Activated B cell treated with CpG ODN at 0.5 μM for 24 hours (primary cell): ENCODE results near the gene CDC42BPA. TPM values are rescaled to one million over a fixed set of nuclear protein-coding genes. Genes with fewer than 3 reads are reported as not detected.
"Not testable (repeated sequence)": the region's sequence is repeated elsewhere in the genome, so short reads cannot be mapped to it uniquely, and the experiment has no call there.

Experiments
- ATAC-seq: fragments of 200-7000 bp; cut with Tn5 transposase; one replicate; pipeline ENCODE4 v1.10.0; 2021; ENCODE audit warnings: low read depth, mild to moderate bottlenecking, moderate library complexity
- CTCF ChIA-PET: fragments of 350-600 bp; sonication (Branson Sonifier 250); formaldehyde crosslinking; loops from one replicate; lab custom pipeline; 2021; ENCODE audit warnings: antibody characterized with exemption; lab: Charles Lee
- POLR2A ChIA-PET: fragments of 350-600 bp; sonication (Branson Sonifier 250); formaldehyde crosslinking; loops from one replicate; lab custom pipeline; 2021; ENCODE audit warnings: antibody characterized with exemption; lab: Charles Lee
- DNase-seq: peaks from one replicate; pipeline ENCODE4 v3.0.0; 2022
- H3K27ac Mint-ChIP-seq: one replicate; pipeline ENCODE4 v1.8.0; 2020; ENCODE audit warnings: mixed read lengths
- H3K27me3 Mint-ChIP-seq: one replicate; pipeline ENCODE4 v1.8.0; 2021; ENCODE audit warnings: mixed read lengths
- H3K36me3 Mint-ChIP-seq: one replicate; pipeline ENCODE4 v1.8.0; 2021; ENCODE audit warnings: low read depth, mixed read lengths
- H3K4me1 Mint-ChIP-seq: one replicate; pipeline ENCODE4 v1.8.0; 2021; ENCODE audit warnings: mixed read lengths
- H3K4me3 Mint-ChIP-seq: one replicate; pipeline ENCODE4 v1.8.0; 2020; ENCODE audit warnings: mild to moderate bottlenecking, mixed read lengths
- H3K9me3 Mint-ChIP-seq: one replicate; pipeline ENCODE4 v1.8.0; 2020; ENCODE audit warnings: mixed read lengths
- intact Hi-C: fragments of 100-400 bp; cut with micrococcal nuclease; formaldehyde crosslinking; loops from one replicate; pipeline ENCODE4 v1.15.1; 2024
- total RNA-seq: library from RNA; stranded (reverse); gene quantifications from 2 replicates; pipeline ENCODE4 v1.2.3, GENCODE V29; 2022
- TF ChIP-seq, protein P1 (sequence below): fragments of 200-600 bp; IDR thresholded peaks from one replicate; pipeline ENCODE4 v1.8.0; 2022; ENCODE audit warnings: antibody characterized with exemption, mild to moderate bottlenecking

The CDC42BPA gene
- total RNA-seq, 1 donor from 2014 or later: 0.29 TPM

GRCh38 chr1:227009937-227010336 lies 308.4 kb downstream of the CDC42BPA start:
- intact Hi-C loops: no loop called here
- H3K36me3 Mint-ChIP-seq: no peaks in the 10 kb centered on the region
- DNase-seq (no peak), ATAC-seq (no peak)
- CTCF ChIA-PET: no interaction called here
- no peak overlapping the region for H3K4me3 Mint-ChIP-seq
- H3K27ac Mint-ChIP-seq: no peak overlapping the region
- H3K9me3 Mint-ChIP-seq: no peaks in the 10 kb centered on the region
- TF ChIP-seq, protein P1, sequence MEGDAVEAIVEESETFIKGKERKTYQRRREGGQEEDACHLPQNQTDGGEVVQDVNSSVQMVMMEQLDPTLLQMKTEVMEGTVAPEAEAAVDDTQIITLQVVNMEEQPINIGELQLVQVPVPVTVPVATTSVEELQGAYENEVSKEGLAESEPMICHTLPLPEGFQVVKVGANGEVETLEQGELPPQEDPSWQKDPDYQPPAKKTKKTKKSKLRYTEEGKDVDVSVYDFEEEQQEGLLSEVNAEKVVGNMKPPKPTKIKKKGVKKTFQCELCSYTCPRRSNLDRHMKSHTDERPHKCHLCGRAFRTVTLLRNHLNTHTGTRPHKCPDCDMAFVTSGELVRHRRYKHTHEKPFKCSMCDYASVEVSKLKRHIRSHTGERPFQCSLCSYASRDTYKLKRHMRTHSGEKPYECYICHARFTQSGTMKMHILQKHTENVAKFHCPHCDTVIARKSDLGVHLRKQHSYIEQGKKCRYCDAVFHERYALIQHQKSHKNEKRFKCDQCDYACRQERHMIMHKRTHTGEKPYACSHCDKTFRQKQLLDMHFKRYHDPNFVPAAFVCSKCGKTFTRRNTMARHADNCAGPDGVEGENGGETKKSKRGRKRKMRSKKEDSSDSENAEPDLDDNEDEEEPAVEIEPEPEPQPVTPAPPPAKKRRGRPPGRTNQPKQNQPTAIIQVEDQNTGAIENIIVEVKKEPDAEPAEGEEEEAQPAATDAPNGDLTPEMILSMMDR: no peak
- H3K27me3 Mint-ChIP-seq: peaks cover 3% of the 10 kb centered on the region
- H3K4me1 Mint-ChIP-seq: no peaks in the 10 kb centered on the region
- POLR2A ChIA-PET: no interaction called here

- DNase-seq (no peak), ATAC-seq (no peak)
- POLR2A ChIA-PET: interaction anchor here (0.6 kb wide), 1 partner anchor 119 kb away, joined by 4 read pairs; no protein-coding TSS in a partner anchor
- H3K9me3 Mint-ChIP-seq: no peaks in the 10 kb centered on the region
- TF ChIP-seq, protein P1: no peak
- H3K4me3 Mint-ChIP-seq: no peak overlapping the region
- no peaks in the 10 kb centered on the region for H3K36me3 Mint-ChIP-seq
- H3K27me3 Mint-ChIP-seq: peaks cover 3% of the 10 kb centered on the region
- no peaks in the 10 kb centered on the region for H3K4me1 Mint-ChIP-seq
- intact Hi-C loops: no loop called here
- CTCF ChIA-PET: no interaction called here
- no peak overlapping the region for H3K27ac Mint-ChIP-seq
Measured at GRCh38 chr1:227006226-227006796, 312.0 kb downstream of the CDC42BPA start.

- no peaks in the 10 kb centered on the region for H3K9me3 Mint-ChIP-seq
- ChIA-PET POLR2A (no interaction called here), CTCF (no interaction called here)
- no peak overlapping the region for H3K4me3 Mint-ChIP-seq
- DNase-seq (no peak), ATAC-seq (no peak)
- no peaks in the 10 kb centered on the region for H3K27me3 Mint-ChIP-seq
- intact Hi-C loops: no loop called here
- no peaks in the 10 kb centered on the region for H3K36me3 Mint-ChIP-seq
- TF ChIP-seq, protein P1: no peak
- no peaks in the 10 kb centered on the region for H3K4me1 Mint-ChIP-seq
- H3K27ac Mint-ChIP-seq: no peak overlapping the region
Measured at GRCh38 chr1:227004796-227005195, 313.5 kb downstream of the CDC42BPA start.

GRCh38 chr1:227003165-227003564 lies 315.1 kb downstream of the CDC42BPA start:
- H3K4me1 Mint-ChIP-seq: no peaks in the 10 kb centered on the region
- ChIA-PET CTCF (no interaction called here), POLR2A (no interaction called here)
- H3K9me3 Mint-ChIP-seq: no peaks in the 10 kb centered on the region
- no peak overlapping the region for H3K4me3 Mint-ChIP-seq
- H3K27ac Mint-ChIP-seq: no peak overlapping the region
- TF ChIP-seq, protein P1: no peak
- DNase-seq (no peak), ATAC-seq (no peak)
- no peaks in the 10 kb centered on the region for H3K36me3 Mint-ChIP-seq
- H3K27me3 Mint-ChIP-seq: no peaks in the 10 kb centered on the region
- intact Hi-C loops: no loop called here

DNA sequence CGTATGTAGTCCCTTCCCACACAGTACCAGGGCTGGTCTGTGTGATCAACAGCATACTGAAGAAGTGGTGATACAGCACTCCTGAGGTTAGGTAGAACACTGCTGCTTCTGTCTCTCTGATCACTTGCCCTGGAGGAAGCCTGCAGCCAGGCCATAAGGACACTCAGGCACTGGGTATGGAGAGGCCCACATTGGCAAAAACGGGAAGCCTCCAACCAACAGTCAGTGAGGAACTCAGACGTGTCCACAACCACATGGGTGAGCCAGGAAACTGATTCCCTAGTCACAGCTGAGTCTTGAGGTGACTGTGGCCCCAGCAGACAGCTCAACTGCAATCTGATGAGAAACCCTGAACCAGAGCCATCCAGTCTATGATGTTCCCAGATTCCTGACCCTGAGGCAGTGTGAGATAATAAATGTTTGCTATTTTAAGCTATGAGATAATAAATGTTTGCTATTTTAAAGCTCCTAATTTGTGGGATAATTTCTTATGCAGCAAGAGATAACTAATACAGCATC lies 315.7 kb downstream of the CDC42BPA start:
- H3K4me1 Mint-ChIP-seq: no peaks in the 10 kb centered on the region
- ATAC-seq: no peak
- TF ChIP-seq, protein P1: no peak
- ChIA-PET POLR2A (no interaction called here), CTCF (no interaction called here)
- no peak for DNase-seq
- H3K27ac Mint-ChIP-seq: no peak overlapping the region
- no peaks in the 10 kb centered on the region for H3K36me3 Mint-ChIP-seq
- intact Hi-C loops: no loop called here
- no peaks in the 10 kb centered on the region for H3K27me3 Mint-ChIP-seq
- no peaks in the 10 kb centered on the region for H3K9me3 Mint-ChIP-seq
- no peak overlapping the region for H3K4me3 Mint-ChIP-seq

DNA sequence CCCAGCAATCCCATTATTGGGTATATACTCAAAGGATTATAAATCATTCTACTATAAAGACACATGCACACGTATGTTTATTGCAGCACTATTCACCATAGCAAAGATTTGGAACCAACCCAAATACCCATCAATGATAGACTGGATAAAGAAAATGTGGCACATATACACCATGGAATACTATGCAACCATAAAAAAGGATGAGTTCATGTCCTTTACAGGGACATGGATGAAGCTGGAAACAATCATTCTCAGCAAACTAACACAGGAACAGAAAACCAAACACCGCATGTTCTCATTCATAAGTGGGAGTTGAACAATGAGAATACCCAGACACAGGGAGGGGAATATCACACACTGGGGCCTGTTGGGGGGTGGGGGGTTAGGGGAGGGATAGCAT lies 318.7 kb downstream of the CDC42BPA start:
- H3K27me3 Mint-ChIP-seq, intact Hi-C loops, DNase-seq, H3K4me3 Mint-ChIP-seq, POLR2A ChIA-PET, ATAC-seq, H3K36me3 Mint-ChIP-seq, H3K9me3 Mint-ChIP-seq, CTCF ChIA-PET, H3K4me1 Mint-ChIP-seq, H3K27ac Mint-ChIP-seq: not testable (repeated sequence)
